Measurements from ENCODE around the gene ADRA2A.

DNA sequence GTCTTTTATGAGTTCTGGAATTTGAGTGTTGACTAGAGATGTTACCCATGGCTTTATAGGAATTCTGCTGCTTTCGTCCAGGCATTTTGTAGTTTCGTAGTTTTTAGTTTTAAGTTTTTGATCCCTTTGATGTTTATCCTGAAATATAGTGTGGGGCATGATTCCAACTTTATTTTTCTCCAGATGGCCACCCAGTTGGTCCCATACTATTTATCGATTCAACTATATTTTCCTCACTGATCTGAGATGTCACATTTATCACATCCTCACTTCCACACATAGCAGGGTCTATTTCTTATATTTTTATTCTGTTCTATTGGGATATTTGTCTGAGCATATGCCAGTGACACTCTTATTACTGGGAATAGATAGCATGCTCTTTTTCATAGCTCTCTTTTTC is 33.9 kb downstream of the ADRA2A start:
- TF ChIP-seq, protein P1, sequence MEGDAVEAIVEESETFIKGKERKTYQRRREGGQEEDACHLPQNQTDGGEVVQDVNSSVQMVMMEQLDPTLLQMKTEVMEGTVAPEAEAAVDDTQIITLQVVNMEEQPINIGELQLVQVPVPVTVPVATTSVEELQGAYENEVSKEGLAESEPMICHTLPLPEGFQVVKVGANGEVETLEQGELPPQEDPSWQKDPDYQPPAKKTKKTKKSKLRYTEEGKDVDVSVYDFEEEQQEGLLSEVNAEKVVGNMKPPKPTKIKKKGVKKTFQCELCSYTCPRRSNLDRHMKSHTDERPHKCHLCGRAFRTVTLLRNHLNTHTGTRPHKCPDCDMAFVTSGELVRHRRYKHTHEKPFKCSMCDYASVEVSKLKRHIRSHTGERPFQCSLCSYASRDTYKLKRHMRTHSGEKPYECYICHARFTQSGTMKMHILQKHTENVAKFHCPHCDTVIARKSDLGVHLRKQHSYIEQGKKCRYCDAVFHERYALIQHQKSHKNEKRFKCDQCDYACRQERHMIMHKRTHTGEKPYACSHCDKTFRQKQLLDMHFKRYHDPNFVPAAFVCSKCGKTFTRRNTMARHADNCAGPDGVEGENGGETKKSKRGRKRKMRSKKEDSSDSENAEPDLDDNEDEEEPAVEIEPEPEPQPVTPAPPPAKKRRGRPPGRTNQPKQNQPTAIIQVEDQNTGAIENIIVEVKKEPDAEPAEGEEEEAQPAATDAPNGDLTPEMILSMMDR (IDR thresholded peaks at IDR 0.05 in 2 of 3, conservative IDR thresholded peaks at IDR 0.05 in 1 of 3; ENCODE audit: control insufficient read depth in 2 of 3, extremely low read depth in 1 of 3, insufficient read depth in 1 of 3, low read depth in 3 of 3, low read length in 3 of 3), result no peak
- TF ChIP-seq NRF1 (conservative IDR thresholded peaks at IDR 0.05; ENCODE audit: low read depth, low read length), result no peak
- TF ChIP-seq, protein P2, sequence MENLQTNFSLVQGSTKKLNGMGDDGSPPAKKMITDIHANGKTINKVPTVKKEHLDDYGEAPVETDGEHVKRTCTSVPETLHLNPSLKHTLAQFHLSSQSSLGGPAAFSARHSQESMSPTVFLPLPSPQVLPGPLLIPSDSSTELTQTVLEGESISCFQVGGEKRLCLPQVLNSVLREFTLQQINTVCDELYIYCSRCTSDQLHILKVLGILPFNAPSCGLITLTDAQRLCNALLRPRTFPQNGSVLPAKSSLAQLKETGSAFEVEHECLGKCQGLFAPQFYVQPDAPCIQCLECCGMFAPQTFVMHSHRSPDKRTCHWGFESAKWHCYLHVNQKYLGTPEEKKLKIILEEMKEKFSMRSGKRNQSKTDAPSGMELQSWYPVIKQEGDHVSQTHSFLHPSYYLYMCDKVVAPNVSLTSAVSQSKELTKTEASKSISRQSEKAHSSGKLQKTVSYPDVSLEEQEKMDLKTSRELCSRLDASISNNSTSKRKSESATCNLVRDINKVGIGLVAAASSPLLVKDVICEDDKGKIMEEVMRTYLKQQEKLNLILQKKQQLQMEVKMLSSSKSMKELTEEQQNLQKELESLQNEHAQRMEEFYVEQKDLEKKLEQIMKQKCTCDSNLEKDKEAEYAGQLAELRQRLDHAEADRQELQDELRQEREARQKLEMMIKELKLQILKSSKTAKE (IDR thresholded peaks at IDR 0.05; ENCODE audit: low read depth, poor library complexity, severe bottlenecking), result no peak
- TF ChIP-seq EZH2 (IDR thresholded peaks at IDR 0.05; ENCODE audit: borderline replicate concordance, control insufficient read depth, low read depth, low read length), result no peak
- TF ChIP-seq CHD4 (IDR thresholded peaks at IDR 0.05), result no peak
- TF ChIP-seq CBFB (IDR thresholded peaks at IDR 0.05; ENCODE audit: low read depth), result no peak
- no peak for TF ChIP-seq POLR2AphosphoS5 (IDR thresholded peaks at IDR 0.05; ENCODE audit: low read length)
- TF ChIP-seq POLR2A (IDR thresholded peaks at IDR 0.05; ENCODE audit: low read depth, low read length), result no peak

All from GM12878 (cell line).